HEK293 (cell line): ENCODE measurements around the gene PRR19.

Source experiments
- CTCF ChIA-PET: fragments of 350-600 bp; formaldehyde crosslinking; extraction: SDS; loops from one replicate; lab custom pipeline; 2021; ENCODE audit warnings: antibody characterized with exemption; lab: Yijun Ruan, JAX
- POLR2A ChIA-PET: fragments of 300-600 bp; formaldehyde crosslinking; extraction: SDS; loops from one replicate; lab custom pipeline; 2020; ENCODE audit warnings: antibody characterized with exemption, inconsistent platforms; lab: Yijun Ruan, JAX
- H3K27ac ChIP-seq: fragments of 200-500 bp; sonication (Bioruptor generic); 2 replicates; pipeline ENCODE4 v1.5.1; 2014; ENCODE audit warnings: low read depth, low read length, control low read depth, inconsistent platforms; ENCODE audit errors: extremely low read depth
- H3K36me3 ChIP-seq, 2 experiments: fragments of 200-500 bp in 1 of 2; sonication (Bioruptor generic) in 1 of 2; 1 replicate in 1 of 2; 2 replicates in 1 of 2; pipeline ENCODE4 v1.5.1; 2014 to 2017; ENCODE audit warnings: inconsistent platforms in 2 of 2, low read length in 2 of 2; ENCODE audit not compliant: control insufficient read depth in 2 of 2, insufficient read depth in 1 of 2
- H3K4me1 ChIP-seq: fragments of 200-500 bp; sonication (Bioruptor generic); 2 replicates; pipeline ENCODE4 v1.5.1; 2014; ENCODE audit warnings: mild to moderate bottlenecking, low read length, inconsistent platforms; ENCODE audit not compliant: control insufficient read depth, insufficient read depth
- H3K4me3 ChIP-seq: 2 replicates; pipeline ENCODE4 v1.5.1; 2011; ENCODE audit warnings: low read depth, mild to moderate bottlenecking, control low read depth, low read length, moderate library complexity
- H3K9me3 ChIP-seq: fragments of 200-500 bp; sonication (Bioruptor generic); 2 replicates; pipeline ENCODE4 v1.5.1; 2014; ENCODE audit warnings: low read depth, low read length, inconsistent platforms; ENCODE audit not compliant: control insufficient read depth, insufficient read depth
- FEZF1 ChIP-seq: fragments of 450-650 bp; formaldehyde crosslinking; IDR thresholded peaks from 2 replicates; pipeline ENCODE4 v1.5.1; 2016; ENCODE audit warnings: missing biosample characterization, missing genetic modification characterization
- HOXA7 ChIP-seq: sonication (generic); formaldehyde crosslinking; IDR thresholded peaks from 2 replicates; pipeline ENCODE4 v1.8.1; 2022; ENCODE audit warnings: missing genetic modification reagents, borderline replicate concordance
- HOXD13 ChIP-seq: sonication (generic); formaldehyde crosslinking; IDR thresholded peaks from 2 replicates; pipeline ENCODE4 v1.8.0; 2022; ENCODE audit warnings: missing genetic modification reagents, borderline replicate concordance
- KLF8 ChIP-seq: fragments of 450-650 bp; formaldehyde crosslinking; IDR thresholded peaks from 2 replicates; pipeline ENCODE4 v1.5.1; 2016; ENCODE audit warnings: missing biosample characterization, missing genetic modification characterization
- MYNN ChIP-seq: fragments of 450-650 bp; formaldehyde crosslinking; IDR thresholded peaks from 2 replicates; pipeline ENCODE4 v1.5.1; 2016; ENCODE audit warnings: missing biosample characterization, missing genetic modification characterization, borderline replicate concordance
- PRDM2 ChIP-seq: fragments of 450-650 bp; formaldehyde crosslinking; IDR thresholded peaks from 2 replicates; pipeline ENCODE4 v1.5.1; 2016; ENCODE audit warnings: missing biosample characterization, missing genetic modification characterization, borderline replicate concordance
- YY1 ChIP-seq: fragments of 450-650 bp; formaldehyde crosslinking; IDR thresholded peaks from 2 replicates; pipeline ENCODE4 v1.5.1; 2018; ENCODE audit warnings: missing biosample characterization, missing genetic modification characterization
- YY2 ChIP-seq: fragments of 450-650 bp; formaldehyde crosslinking; IDR thresholded peaks from 2 replicates; pipeline ENCODE4 v1.5.1; 2016; ENCODE audit warnings: missing biosample characterization, missing genetic modification characterization
- ZBTB8A ChIP-seq: fragments of 450-650 bp; formaldehyde crosslinking; IDR thresholded peaks from 2 replicates; pipeline ENCODE4 v1.5.1; 2016; ENCODE audit warnings: missing biosample characterization, missing genetic modification characterization
- ZFP41 ChIP-seq: fragments of 450-650 bp; formaldehyde crosslinking; IDR thresholded peaks from 2 replicates; pipeline ENCODE4 v1.5.1; 2016; ENCODE audit warnings: missing biosample characterization, missing genetic modification characterization, borderline replicate concordance
- ZNF426 ChIP-seq: fragments of 450-650 bp; formaldehyde crosslinking; IDR thresholded peaks from 2 replicates; pipeline ENCODE4 v1.5.1; 2017; ENCODE audit warnings: missing biosample characterization, missing genetic modification characterization, mild to moderate bottlenecking, inconsistent platforms, moderate library complexity
- ZNF48 ChIP-seq: fragments of 450-650 bp; formaldehyde crosslinking; IDR thresholded peaks from 2 replicates; pipeline ENCODE4 v1.5.1; 2016; ENCODE audit warnings: missing biosample characterization, missing genetic modification characterization
- ZNF561 ChIP-seq: fragments of 450-650 bp; IDR thresholded peaks from 2 replicates; pipeline ENCODE4 v1.5.1; 2018; ENCODE audit warnings: missing biosample characterization, missing genetic modification characterization, borderline replicate concordance
- ZNF639 ChIP-seq: fragments of 450-650 bp; formaldehyde crosslinking; IDR thresholded peaks from 2 replicates; pipeline ENCODE4 v1.5.1; 2016; ENCODE audit warnings: missing biosample characterization, missing genetic modification characterization
- ZNF707 ChIP-seq: fragments of 450-650 bp; formaldehyde crosslinking; IDR thresholded peaks from 2 replicates; pipeline ENCODE4 v1.5.1; 2016; ENCODE audit warnings: missing biosample characterization, missing genetic modification characterization
- ZNF776 ChIP-seq: fragments of 450-650 bp; formaldehyde crosslinking; IDR thresholded peaks from 2 replicates; pipeline ENCODE4 v1.5.0; 2017; ENCODE audit warnings: missing biosample characterization, missing genetic modification characterization, borderline replicate concordance
- ZNF777 ChIP-seq: fragments of 450-650 bp; formaldehyde crosslinking; IDR thresholded peaks from 2 replicates; pipeline ENCODE4 v1.5.1; 2017; ENCODE audit warnings: missing biosample characterization, missing genetic modification characterization, borderline replicate concordance
- ZSCAN23 ChIP-seq: fragments of 450-650 bp; formaldehyde crosslinking; IDR thresholded peaks from 2 replicates; pipeline ENCODE4 v1.5.1; 2016; ENCODE audit warnings: missing biosample characterization, missing genetic modification characterization
- TF ChIP-seq, protein P1 (sequence below): fragments of 450-650 bp; IDR thresholded peaks from 2 replicates; pipeline ENCODE4 v1.5.1; 2018; ENCODE audit warnings: missing biosample characterization, missing genetic modification characterization
- TF ChIP-seq, protein P2 (sequence below): fragments of 450-650 bp; formaldehyde crosslinking; conservative IDR thresholded peaks from 2 replicates; pipeline ENCODE4 v1.5.1; 2016; ENCODE audit warnings: low read depth, missing biosample characterization, missing genetic modification characterization
- TF ChIP-seq, protein P3 (sequence below): sonication (generic); formaldehyde crosslinking; IDR thresholded peaks from 2 replicates; pipeline ENCODE4 v1.8.1; 2022; ENCODE audit warnings: mild to moderate bottlenecking, moderate library complexity, missing genetic modification reagents

PRR19 gene

GRCh38 chr19:42254850-42255765, 46.8 kb upstream of the PRR19 start, which contains the start of gene ERF:
Gene ERF, minus strand, starts transcription at chr19:42255128. Its CDS starts 129 bp downstream, at chr19:42254999.
- Histone ChIP-seq H3K4me1 (peaks cover 34% of the 10 kb centered on the region), H3K27ac (peak within 1 kb of the TSS; percentile 99), H3K9me3 (no peaks in the 10 kb centered on the region), H3K36me3 (peaks cover 3 to 6% of the 10 kb centered on the region in 2 experiments; a peak in 2 of 3 replicates), H3K4me3 (peak within 1 kb of the TSS; percentile 83)
- CTCF ChIA-PET, result interaction anchor here (0.9 to 4.9 kb wide), 3 partner anchors 9 to 24 kb away, joined by 3 to 23 read pairs (median 14); no protein-coding TSS in a partner anchor
- POLR2A ChIA-PET, result interaction anchor here (0.6 to 2.3 kb wide), 5 partner anchors 9 to 24 kb away, joined by 4 to 15 read pairs (median 10); partner anchors contain the start of gene GSK3A
- TF ChIP-seq, protein P1, sequence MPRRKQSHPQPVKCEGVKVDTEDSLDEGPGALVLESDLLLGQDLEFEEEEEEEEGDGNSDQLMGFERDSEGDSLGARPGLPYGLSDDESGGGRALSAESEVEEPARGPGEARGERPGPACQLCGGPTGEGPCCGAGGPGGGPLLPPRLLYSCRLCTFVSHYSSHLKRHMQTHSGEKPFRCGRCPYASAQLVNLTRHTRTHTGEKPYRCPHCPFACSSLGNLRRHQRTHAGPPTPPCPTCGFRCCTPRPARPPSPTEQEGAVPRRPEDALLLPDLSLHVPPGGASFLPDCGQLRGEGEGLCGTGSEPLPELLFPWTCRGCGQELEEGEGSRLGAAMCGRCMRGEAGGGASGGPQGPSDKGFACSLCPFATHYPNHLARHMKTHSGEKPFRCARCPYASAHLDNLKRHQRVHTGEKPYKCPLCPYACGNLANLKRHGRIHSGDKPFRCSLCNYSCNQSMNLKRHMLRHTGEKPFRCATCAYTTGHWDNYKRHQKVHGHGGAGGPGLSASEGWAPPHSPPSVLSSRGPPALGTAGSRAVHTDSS (tag by site-specific recombination), result no peak
- no peak for TF ChIP-seq ZNF639 (tag by site-specific recombination)
- TF ChIP-seq YY1 (tag by site-specific recombination), result no peak
- TF ChIP-seq, protein P2, sequence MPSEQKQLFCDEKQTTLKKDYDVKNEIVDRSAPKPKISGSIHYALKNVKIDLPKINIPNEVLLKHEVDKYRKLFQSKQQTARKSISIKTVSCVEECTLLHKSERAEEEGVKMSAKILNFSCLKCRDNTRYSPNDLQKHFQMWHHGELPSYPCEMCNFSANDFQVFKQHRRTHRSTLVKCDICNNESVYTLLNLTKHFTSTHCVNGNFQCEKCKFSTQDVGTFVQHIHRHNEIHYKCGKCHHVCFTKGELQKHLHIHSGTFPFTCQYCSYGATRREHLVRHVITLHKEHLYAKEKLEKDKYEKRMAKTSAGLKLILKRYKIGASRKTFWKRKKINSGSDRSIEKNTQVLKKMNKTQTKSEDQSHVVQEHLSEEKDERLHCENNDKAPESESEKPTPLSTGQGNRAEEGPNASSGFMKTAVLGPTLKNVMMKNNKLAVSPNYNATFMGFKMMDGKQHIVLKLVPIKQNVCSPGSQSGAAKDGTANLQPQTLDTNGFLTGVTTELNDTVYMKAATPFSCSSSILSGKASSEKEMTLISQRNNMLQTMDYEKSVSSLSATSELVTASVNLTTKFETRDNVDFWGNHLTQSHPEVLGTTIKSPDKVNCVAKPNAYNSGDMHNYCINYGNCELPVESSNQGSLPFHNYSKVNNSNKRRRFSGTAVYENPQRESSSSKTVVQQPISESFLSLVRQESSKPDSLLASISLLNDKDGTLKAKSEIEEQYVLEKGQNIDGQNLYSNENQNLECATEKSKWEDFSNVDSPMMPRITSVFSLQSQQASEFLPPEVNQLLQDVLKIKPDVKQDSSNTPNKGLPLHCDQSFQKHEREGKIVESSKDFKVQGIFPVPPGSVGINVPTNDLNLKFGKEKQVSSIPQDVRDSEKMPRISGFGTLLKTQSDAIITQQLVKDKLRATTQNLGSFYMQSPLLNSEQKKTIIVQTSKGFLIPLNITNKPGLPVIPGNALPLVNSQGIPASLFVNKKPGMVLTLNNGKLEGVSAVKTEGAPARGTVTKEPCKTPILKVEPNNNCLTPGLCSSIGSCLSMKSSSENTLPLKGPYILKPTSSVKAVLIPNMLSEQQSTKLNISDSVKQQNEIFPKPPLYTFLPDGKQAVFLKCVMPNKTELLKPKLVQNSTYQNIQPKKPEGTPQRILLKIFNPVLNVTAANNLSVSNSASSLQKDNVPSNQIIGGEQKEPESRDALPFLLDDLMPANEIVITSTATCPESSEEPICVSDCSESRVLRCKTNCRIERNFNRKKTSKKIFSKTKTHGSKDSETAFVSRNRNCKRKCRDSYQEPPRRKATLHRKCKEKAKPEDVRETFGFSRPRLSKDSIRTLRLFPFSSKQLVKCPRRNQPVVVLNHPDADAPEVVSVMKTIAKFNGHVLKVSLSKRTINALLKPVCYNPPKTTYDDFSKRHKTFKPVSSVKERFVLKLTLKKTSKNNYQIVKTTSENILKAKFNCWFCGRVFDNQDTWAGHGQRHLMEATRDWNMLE (tag by site-specific recombination), result no peak
- TF ChIP-seq ZNF48 (tag by site-specific recombination), result no peak
- TF ChIP-seq MYNN (tag by site-specific recombination), result no peak
- no peak for TF ChIP-seq ZNF777 (tag by site-specific recombination)
- TF ChIP-seq PRDM2, result no peak
- no peak for TF ChIP-seq ZSCAN23 (tag by site-specific recombination)
- peak; percentile 67; the same call in 1 of the 2 replicates for TF ChIP-seq KLF8 (tag by site-specific recombination)
- TF ChIP-seq HOXA7 (CRISPR knock-in tag), result no peak
- TF ChIP-seq, protein P3, sequence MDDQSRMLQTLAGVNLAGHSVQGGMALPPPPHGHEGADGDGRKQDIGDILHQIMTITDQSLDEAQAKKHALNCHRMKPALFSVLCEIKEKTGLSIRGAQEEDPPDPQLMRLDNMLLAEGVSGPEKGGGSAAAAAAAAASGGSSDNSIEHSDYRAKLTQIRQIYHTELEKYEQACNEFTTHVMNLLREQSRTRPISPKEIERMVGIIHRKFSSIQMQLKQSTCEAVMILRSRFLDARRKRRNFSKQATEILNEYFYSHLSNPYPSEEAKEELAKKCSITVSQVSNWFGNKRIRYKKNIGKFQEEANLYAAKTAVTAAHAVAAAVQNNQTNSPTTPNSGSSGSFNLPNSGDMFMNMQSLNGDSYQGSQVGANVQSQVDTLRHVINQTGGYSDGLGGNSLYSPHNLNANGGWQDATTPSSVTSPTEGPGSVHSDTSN (CRISPR knock-in tag), result peak; percentile 70; the same call in 1 of the 2 replicates
- TF ChIP-seq ZNF426 (tag by site-specific recombination), result no peak
- TF ChIP-seq HOXD13 (CRISPR knock-in tag), result no peak
- no peak for TF ChIP-seq ZNF707 (tag by site-specific recombination)
- TF ChIP-seq YY2, result 0 out of 2 replicates have a peak, but pooled peaks have one; percentile 7
- peak; percentile 75 for TF ChIP-seq ZBTB8A
- TF ChIP-seq ZNF776 (tag by site-specific recombination), result no peak
- TF ChIP-seq ZFP41 (tag by site-specific recombination), result no peak
- TF ChIP-seq FEZF1 (tag by site-specific recombination), result no peak
- TF ChIP-seq ZNF561, result peak; percentile 65; the same call in 1 of the 2 replicates
